SK-N-SH treated with all-trans-retinoic acid at 6 μM for 48 hours (cell line): ENCODE measurements around the gene PXDC1.

ENCODE experiments used
- ARNTL ChIP-seq: fragments of 450-650 bp; formaldehyde crosslinking; IDR thresholded peaks from 2 replicates; pipeline ENCODE4 v1.5.0; 2020; ENCODE audit warnings: low read depth, mild to moderate bottlenecking, moderate library complexity, borderline replicate concordance
- CSDC2 ChIP-seq: fragments of 250-450 bp; sonication (Bioruptor Pico); IDR thresholded peaks from 2 replicates; pipeline ENCODE4 v1.5.0; 2020; ENCODE audit warnings: mild to moderate bottlenecking, moderate library complexity
- OSR1 ChIP-seq: fragments of 250-450 bp; sonication (Bioruptor Pico); IDR thresholded peaks from 2 replicates; pipeline ENCODE4 v1.8.0; 2022; ENCODE audit warnings: moderate library complexity, mild to moderate bottlenecking, inconsistent platforms
- PPARA ChIP-seq: fragments of 250-450 bp; sonication (Bioruptor Pico); IDR thresholded peaks from 2 replicates; pipeline ENCODE4 v1.5.0; 2020; ENCODE audit warnings: mild to moderate bottlenecking, borderline replicate concordance
- RARB ChIP-seq: fragments of 250-450 bp; sonication (Bioruptor Pico); IDR thresholded peaks from 2 replicates; pipeline ENCODE4 v1.8.0; 2021; ENCODE audit warnings: mild to moderate bottlenecking, moderate library complexity
- TCF4 ChIP-seq: fragments of 250-450 bp; sonication (Bioruptor Pico); IDR thresholded peaks from 2 replicates; pipeline ENCODE4 v1.8.0; 2021; ENCODE audit warnings: mild to moderate bottlenecking, moderate library complexity, borderline replicate concordance
- ZFP3 ChIP-seq: fragments of 250-450 bp; sonication (Bioruptor Pico); IDR thresholded peaks from 2 replicates; pipeline ENCODE4 v1.5.0; 2020; ENCODE audit warnings: mild to moderate bottlenecking, moderate library complexity
- ZFP30 ChIP-seq: fragments of 450-650 bp; formaldehyde crosslinking; IDR thresholded peaks from 2 replicates; pipeline ENCODE4 v1.5.0; 2022; ENCODE audit warnings: mild to moderate bottlenecking, moderate library complexity
- ZNF565 ChIP-seq: fragments of 450-650 bp; formaldehyde crosslinking; conservative IDR thresholded peaks from 2 replicates; pipeline ENCODE4 v1.5.0; 2020; ENCODE audit warnings: low read depth, mild to moderate bottlenecking, moderate library complexity
- ZNF70 ChIP-seq: fragments of 450-650 bp; formaldehyde crosslinking; IDR thresholded peaks from 2 replicates; pipeline ENCODE4 v1.5.0; 2020; ENCODE audit warnings: mild to moderate bottlenecking, moderate library complexity
- TF ChIP-seq, protein P1 (sequence below): fragments of 250-450 bp; sonication (Bioruptor Pico); IDR thresholded peaks from 2 replicates; pipeline ENCODE4 v1.5.1; 2021; ENCODE audit warnings: mild to moderate bottlenecking, moderate library complexity
- TF ChIP-seq, protein P2 (sequence below): fragments of 250-450 bp; sonication (Bioruptor Pico); IDR thresholded peaks from 2 replicates; pipeline ENCODE4 v1.8.0; 2020; ENCODE audit warnings: mild to moderate bottlenecking, moderate library complexity, borderline replicate concordance
- TF ChIP-seq, protein P3 (sequence below): fragments of 250-450 bp; sonication (Bioruptor Pico); IDR thresholded peaks from 2 replicates; pipeline ENCODE4 v1.5.0; 2020; ENCODE audit warnings: mild to moderate bottlenecking, moderate library complexity

DNA sequence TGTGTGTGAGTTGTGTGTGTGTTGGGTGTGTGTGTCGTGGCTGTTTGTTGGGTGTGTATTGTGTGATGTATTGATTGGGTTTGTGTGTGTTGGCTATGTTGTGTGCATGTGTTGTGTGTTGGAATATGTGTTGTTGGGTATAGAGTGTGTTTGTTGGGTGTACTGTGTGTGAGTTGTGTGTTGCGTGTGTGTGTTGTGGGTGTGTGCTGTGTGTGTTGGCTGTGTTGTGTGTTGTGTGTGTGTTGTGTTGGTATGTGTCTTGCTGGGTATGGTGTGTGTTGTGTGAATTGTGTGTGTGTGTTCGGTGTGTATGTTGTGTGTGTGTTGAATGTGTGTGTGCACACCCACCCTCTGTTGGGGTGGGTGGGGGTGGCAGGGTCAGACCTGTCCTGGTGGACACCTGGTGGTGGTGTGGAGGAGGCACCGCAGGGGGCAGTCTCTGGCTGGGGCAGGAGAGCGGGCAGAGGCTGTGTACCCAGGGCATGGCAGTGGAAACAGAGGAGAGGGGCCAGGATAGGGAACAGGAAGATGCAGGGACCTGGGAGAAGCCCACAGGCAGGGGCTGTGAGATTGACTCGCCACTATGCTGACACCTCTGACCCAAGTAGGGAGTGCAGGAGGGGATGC is 25.5 kb upstream of the PXDC1 start:
- TF ChIP-seq OSR1 (CRISPR knock-in tag), result no peak
- no peak for TF ChIP-seq ZFP3 (CRISPR knock-in tag)
- TF ChIP-seq ZNF70 (CRISPR knock-in tag), result no peak
- no peak for TF ChIP-seq RARB (CRISPR knock-in tag)
- TF ChIP-seq PPARA (CRISPR knock-in tag), result no peak
- TF ChIP-seq, protein P1, sequence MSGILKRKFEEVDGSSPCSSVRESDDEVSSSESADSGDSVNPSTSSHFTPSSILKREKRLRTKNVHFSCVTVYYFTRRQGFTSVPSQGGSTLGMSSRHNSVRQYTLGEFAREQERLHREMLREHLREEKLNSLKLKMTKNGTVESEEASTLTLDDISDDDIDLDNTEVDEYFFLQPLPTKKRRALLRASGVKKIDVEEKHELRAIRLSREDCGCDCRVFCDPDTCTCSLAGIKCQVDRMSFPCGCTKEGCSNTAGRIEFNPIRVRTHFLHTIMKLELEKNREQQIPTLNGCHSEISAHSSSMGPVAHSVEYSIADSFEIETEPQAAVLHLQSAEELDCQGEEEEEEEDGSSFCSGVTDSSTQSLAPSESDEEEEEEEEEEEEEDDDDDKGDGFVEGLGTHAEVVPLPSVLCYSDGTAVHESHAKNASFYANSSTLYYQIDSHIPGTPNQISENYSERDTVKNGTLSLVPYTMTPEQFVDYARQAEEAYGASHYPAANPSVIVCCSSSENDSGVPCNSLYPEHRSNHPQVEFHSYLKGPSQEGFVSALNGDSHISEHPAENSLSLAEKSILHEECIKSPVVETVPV (CRISPR knock-in tag), result no peak
- TF ChIP-seq CSDC2 (CRISPR knock-in tag), result no peak
- TF ChIP-seq TCF4 (CRISPR knock-in tag), result no peak
- TF ChIP-seq, protein P2, sequence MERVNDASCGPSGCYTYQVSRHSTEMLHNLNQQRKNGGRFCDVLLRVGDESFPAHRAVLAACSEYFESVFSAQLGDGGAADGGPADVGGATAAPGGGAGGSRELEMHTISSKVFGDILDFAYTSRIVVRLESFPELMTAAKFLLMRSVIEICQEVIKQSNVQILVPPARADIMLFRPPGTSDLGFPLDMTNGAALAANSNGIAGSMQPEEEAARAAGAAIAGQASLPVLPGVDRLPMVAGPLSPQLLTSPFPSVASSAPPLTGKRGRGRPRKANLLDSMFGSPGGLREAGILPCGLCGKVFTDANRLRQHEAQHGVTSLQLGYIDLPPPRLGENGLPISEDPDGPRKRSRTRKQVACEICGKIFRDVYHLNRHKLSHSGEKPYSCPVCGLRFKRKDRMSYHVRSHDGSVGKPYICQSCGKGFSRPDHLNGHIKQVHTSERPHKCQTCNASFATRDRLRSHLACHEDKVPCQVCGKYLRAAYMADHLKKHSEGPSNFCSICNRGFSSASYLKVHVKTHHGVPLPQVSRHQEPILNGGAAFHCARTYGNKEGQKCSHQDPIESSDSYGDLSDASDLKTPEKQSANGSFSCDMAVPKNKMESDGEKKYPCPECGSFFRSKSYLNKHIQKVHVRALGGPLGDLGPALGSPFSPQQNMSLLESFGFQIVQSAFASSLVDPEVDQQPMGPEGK (CRISPR knock-in tag), result no peak
- TF ChIP-seq ARNTL, result no peak
- TF ChIP-seq ZFP30 (CRISPR knock-in tag), result no peak
- TF ChIP-seq, protein P3, sequence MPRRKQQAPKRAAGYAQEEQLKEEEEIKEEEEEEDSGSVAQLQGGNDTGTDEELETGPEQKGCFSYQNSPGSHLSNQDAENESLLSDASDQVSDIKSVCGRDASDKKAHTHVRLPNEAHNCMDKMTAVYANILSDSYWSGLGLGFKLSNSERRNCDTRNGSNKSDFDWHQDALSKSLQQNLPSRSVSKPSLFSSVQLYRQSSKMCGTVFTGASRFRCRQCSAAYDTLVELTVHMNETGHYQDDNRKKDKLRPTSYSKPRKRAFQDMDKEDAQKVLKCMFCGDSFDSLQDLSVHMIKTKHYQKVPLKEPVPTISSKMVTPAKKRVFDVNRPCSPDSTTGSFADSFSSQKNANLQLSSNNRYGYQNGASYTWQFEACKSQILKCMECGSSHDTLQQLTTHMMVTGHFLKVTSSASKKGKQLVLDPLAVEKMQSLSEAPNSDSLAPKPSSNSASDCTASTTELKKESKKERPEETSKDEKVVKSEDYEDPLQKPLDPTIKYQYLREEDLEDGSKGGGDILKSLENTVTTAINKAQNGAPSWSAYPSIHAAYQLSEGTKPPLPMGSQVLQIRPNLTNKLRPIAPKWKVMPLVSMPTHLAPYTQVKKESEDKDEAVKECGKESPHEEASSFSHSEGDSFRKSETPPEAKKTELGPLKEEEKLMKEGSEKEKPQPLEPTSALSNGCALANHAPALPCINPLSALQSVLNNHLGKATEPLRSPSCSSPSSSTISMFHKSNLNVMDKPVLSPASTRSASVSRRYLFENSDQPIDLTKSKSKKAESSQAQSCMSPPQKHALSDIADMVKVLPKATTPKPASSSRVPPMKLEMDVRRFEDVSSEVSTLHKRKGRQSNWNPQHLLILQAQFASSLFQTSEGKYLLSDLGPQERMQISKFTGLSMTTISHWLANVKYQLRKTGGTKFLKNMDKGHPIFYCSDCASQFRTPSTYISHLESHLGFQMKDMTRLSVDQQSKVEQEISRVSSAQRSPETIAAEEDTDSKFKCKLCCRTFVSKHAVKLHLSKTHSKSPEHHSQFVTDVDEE, result no peak
- no peak for TF ChIP-seq ZNF565 (CRISPR knock-in tag)
